Lower leg skin (tissue), 3 donors: ENCODE measurements around the gene LNX1.

Source experiments
- POLR2A ChIP-seq, 2 donors: fragments of 450-650 bp; IDR thresholded peaks; one replicate each; pipeline ENCODE4 v1.6.1; 2016 to 2017; ENCODE audit warnings: antibody characterized with exemption in 2 of 2, mild to moderate bottlenecking in 1 of 2, moderate library complexity in 1 of 2
- TF ChIP-seq, protein P1 (sequence below), 3 donors: fragments of 450-650 bp; IDR thresholded peaks; one replicate each; pipeline ENCODE4 v1.5.1; 2016; ENCODE audit warnings: antibody characterized with exemption in 3 of 3, mild to moderate bottlenecking in 3 of 3, moderate library complexity in 2 of 3

DNA sequence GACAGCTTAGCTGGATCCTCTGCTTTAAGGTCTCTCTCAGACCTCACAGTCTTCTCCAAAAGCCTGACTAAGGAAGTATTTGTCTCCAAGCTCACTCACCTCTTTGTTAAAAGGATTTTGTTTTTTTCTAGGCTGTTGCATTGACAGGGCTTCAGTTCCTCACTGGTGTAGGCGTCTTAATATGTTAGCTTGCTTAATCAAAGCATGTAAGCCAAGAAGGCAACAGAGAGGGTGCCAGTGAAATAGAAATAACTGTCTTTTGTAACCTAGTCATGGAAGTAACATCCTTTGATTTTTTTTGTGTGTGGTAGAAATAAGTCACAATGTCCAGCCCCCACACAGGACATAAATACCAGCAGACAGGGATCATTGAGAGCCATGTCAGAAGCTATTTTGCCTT is 155.0 kb downstream of the LNX1 start:
- TF ChIP-seq, protein P1, sequence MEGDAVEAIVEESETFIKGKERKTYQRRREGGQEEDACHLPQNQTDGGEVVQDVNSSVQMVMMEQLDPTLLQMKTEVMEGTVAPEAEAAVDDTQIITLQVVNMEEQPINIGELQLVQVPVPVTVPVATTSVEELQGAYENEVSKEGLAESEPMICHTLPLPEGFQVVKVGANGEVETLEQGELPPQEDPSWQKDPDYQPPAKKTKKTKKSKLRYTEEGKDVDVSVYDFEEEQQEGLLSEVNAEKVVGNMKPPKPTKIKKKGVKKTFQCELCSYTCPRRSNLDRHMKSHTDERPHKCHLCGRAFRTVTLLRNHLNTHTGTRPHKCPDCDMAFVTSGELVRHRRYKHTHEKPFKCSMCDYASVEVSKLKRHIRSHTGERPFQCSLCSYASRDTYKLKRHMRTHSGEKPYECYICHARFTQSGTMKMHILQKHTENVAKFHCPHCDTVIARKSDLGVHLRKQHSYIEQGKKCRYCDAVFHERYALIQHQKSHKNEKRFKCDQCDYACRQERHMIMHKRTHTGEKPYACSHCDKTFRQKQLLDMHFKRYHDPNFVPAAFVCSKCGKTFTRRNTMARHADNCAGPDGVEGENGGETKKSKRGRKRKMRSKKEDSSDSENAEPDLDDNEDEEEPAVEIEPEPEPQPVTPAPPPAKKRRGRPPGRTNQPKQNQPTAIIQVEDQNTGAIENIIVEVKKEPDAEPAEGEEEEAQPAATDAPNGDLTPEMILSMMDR (IDR thresholded peaks at IDR 0.05), result no peak
- no peak for TF ChIP-seq POLR2A (IDR thresholded peaks at IDR 0.05)
